ENCODE data around the gene CDADC1.

DNA sequence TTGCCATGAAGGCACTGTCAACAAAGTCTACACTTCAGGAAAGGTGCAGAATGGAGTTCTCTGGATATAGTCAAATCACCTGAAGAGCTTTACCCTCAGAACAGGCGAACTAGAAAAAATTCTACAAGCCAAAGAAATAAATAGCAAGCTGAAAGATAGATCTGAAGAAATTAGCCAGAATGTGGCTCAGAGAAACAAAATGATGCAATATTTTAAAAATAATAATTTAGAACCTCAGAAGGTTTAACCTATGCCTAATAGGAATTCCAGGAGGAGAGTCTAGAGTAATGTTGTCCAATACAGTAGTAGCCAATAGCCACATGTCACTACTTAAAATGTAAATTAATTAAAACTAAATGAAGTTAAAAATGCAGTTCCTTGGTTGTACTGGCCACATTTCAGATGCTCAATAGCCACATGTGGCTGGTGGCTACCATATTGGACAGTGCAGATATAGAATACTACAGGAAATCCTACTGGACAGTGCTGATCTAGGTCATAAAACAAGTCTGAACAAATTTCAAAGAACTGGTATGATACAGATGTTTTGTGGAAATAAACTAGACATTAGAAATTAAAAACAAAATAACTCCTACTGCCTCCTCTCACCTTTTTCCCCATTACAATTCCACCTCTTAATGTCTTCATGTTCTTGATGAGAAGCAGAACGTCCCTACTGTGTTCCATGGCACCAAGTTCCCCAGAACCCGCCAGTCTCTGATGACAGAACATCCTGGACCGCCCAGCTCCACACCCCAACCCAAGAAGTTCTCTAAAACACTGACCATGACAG is 679 bp upstream of the CDADC1 start:
- TF ChIP-seq CTCF (conservative IDR thresholded peaks at IDR 0.05) = no peak
- TF ChIP-seq ZFX (IDR thresholded peaks at IDR 0.05) = no peak
